GM10248 (cell line): ENCODE results near the gene ARHGAP25.

ENCODE experiments used
- CTCF ChIA-PET: fragments of 300-600 bp; sonication (Branson Sonifier 250); formaldehyde crosslinking; extraction: SDS; loops from one replicate; lab custom pipeline; 2021; ENCODE audit warnings: antibody characterized with exemption; lab: Yijun Ruan, JAX
- POLR2A ChIA-PET: fragments of 350-650 bp; sonication (Branson Sonifier 250); formaldehyde crosslinking; extraction: SDS; loops from one replicate; lab custom pipeline; 2020; ENCODE audit warnings: antibody characterized with exemption; lab: Yijun Ruan, JAX
- DNase-seq: peaks from one replicate; pipeline ENCODE4 v3.0.0; 2012; ENCODE audit errors: extremely low spot score
- CTCF ChIP-seq: IDR thresholded peaks from 2 replicates; pipeline ENCODE4 v1.5.1; 2012; ENCODE audit warnings: mild to moderate bottlenecking, low read depth; ENCODE audit errors: extremely low read depth, missing control alignments, control extremely low read depth

The ARHGAP25 gene

GRCh38 chr2:68822207-68822872 is 87.7 kb downstream of the ARHGAP25 start:
- TF ChIP-seq CTCF = no peak
- CTCF ChIA-PET = interaction anchor here (0.7 to 1.7 kb wide), 7 partner anchors 9 to 71 kb away, joined by 3 to 6 read pairs (median 4); no protein-coding TSS in a partner anchor
- POLR2A ChIA-PET = no interaction called here

GRCh38 chr2:68824831-68825230 is 90.2 kb downstream of the ARHGAP25 start:
- CTCF ChIA-PET = interaction anchor here (0.8 to 1.5 kb wide), 4 partner anchors 14 to 37 kb away, joined by 3 to 6 read pairs (median 4); no protein-coding TSS in a partner anchor
- DNase-seq = no peak
- no peak for TF ChIP-seq CTCF
- POLR2A ChIA-PET = no interaction called here

More at GRCh38 chr2:68822207-68822872, 87.7 kb downstream of the ARHGAP25 start:
- DNase-seq = no peak

- DNase-seq = no peak
- TF ChIP-seq CTCF = no peak
- ChIA-PET CTCF (interaction anchor here (1.5 kb wide), 1 partner anchor 13 kb away, joined by 3 read pairs; no protein-coding TSS in a partner anchor), POLR2A (no interaction called here)
Observed at GRCh38 chr2:68825866-68826265, 91.3 kb downstream of the ARHGAP25 start.

- ChIA-PET POLR2A (no interaction called here), CTCF (interaction anchor here (0.9 to 3.7 kb wide), 2 partner anchors 9 to 76 kb away, joined by 3 to 15 read pairs; no protein-coding TSS in a partner anchor)
- TF ChIP-seq CTCF = no peak
- no peak for DNase-seq
Observed at GRCh38 chr2:68827666-68828065, 93.1 kb downstream of the ARHGAP25 start.

- ChIA-PET POLR2A (no interaction called here), CTCF (interaction anchor here (0.9 to 3.7 kb wide), 4 partner anchors 10 to 77 kb away, joined by 3 to 15 read pairs (median 8); no protein-coding TSS in a partner anchor)
- DNase-seq = no peak
- no peak for TF ChIP-seq CTCF
Observed at GRCh38 chr2:68828887-68829708, 94.5 kb downstream of the ARHGAP25 start.

- ChIA-PET POLR2A (no interaction called here), CTCF (interaction anchor here (0.6 to 3.7 kb wide), 5 partner anchors 10 to 78 kb away, joined by 3 to 15 read pairs (median 6); no protein-coding TSS in a partner anchor)
- TF ChIP-seq CTCF = no peak
- no peak for DNase-seq
Observed at GRCh38 chr2:68829749-68830148, 95.1 kb downstream of the ARHGAP25 start.
